ENCODE data around the gene FNIP2.

DNA sequence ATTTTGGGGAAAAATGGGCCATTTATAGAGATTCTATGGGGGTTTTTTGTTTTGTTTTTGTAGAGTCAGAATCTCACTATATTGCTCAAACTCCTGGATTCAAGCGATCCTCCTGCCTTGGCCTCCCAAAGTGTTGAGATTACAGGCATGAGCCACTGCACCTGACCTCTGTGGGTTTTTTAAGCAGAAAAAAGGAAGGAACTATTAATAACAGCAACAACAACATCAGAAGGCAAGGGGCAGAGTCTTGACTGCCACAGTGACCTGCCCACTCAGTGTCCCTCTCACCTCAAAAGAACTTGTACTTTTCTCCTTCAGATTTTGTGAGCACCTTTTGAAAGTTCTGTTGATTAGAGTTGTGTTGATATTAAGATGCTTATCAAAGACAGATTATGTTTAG lies 48.1 kb downstream of the FNIP2 start:
- TF ChIP-seq, protein P1, sequence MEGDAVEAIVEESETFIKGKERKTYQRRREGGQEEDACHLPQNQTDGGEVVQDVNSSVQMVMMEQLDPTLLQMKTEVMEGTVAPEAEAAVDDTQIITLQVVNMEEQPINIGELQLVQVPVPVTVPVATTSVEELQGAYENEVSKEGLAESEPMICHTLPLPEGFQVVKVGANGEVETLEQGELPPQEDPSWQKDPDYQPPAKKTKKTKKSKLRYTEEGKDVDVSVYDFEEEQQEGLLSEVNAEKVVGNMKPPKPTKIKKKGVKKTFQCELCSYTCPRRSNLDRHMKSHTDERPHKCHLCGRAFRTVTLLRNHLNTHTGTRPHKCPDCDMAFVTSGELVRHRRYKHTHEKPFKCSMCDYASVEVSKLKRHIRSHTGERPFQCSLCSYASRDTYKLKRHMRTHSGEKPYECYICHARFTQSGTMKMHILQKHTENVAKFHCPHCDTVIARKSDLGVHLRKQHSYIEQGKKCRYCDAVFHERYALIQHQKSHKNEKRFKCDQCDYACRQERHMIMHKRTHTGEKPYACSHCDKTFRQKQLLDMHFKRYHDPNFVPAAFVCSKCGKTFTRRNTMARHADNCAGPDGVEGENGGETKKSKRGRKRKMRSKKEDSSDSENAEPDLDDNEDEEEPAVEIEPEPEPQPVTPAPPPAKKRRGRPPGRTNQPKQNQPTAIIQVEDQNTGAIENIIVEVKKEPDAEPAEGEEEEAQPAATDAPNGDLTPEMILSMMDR (IDR thresholded peaks at IDR 0.05) = no peak
- no peak for TF ChIP-seq POLR2A (IDR thresholded peaks at IDR 0.05)

All from upper lobe of left lung (tissue), 4 donors.